ENCODE data around the gene UBR2.

Gene UBR2

GRCh38 chr6:42618105-42618504 is 54.3 kb downstream of the UBR2 start:
- TF ChIP-seq CTCF (IDR thresholded peaks at IDR 0.05; ENCODE audit: low read depth, low read length): no peak
- DNase-seq (ENCODE audit: low read depth in 2 of 2): no peak
- H3K4me3 ChIP-seq (replicated peaks in 1 of 2; ENCODE audit: low read depth in 2 of 2, low read length in 2 of 2): no peak overlapping the region

GRCh38 chr6:42618686-42619085 is 54.9 kb downstream of the UBR2 start:
- no peak overlapping the region for H3K4me3 ChIP-seq (replicated peaks in 1 of 2; ENCODE audit: low read depth in 2 of 2, low read length in 2 of 2)
- TF ChIP-seq CTCF (IDR thresholded peaks at IDR 0.05; ENCODE audit: low read depth, low read length): no peak
- peak; percentile 3 to 36 for DNase-seq (ENCODE audit: low read depth in 2 of 2)

- TF ChIP-seq CTCF (IDR thresholded peaks at IDR 0.05; ENCODE audit: low read depth, low read length): no peak
- H3K4me3 ChIP-seq (replicated peaks in 1 of 2; ENCODE audit: low read depth in 2 of 2, low read length in 2 of 2): no peak overlapping the region
- no peak for DNase-seq (ENCODE audit: low read depth in 2 of 2)
These were observed 56.1 kb downstream of the UBR2 start for GRCh38 chr6:42619963-42620362.

GRCh38 chr6:42624601-42625000 is 60.8 kb downstream of the UBR2 start:
- no peak for DNase-seq (ENCODE audit: low read depth in 2 of 2)
- H3K4me3 ChIP-seq (replicated peaks in 1 of 2; ENCODE audit: low read depth in 2 of 2, low read length in 2 of 2): no peak overlapping the region
- TF ChIP-seq CTCF (IDR thresholded peaks at IDR 0.05; ENCODE audit: low read depth, low read length): no peak

GRCh38 chr6:42627044-42627443 is 63.2 kb downstream of the UBR2 start:
- DNase-seq (ENCODE audit: low read depth in 2 of 2): no peak
- no peak overlapping the region for H3K4me3 ChIP-seq (replicated peaks in 1 of 2; ENCODE audit: low read depth in 2 of 2, low read length in 2 of 2)
- no peak for TF ChIP-seq CTCF (IDR thresholded peaks at IDR 0.05; ENCODE audit: low read depth, low read length)

- TF ChIP-seq CTCF (IDR thresholded peaks at IDR 0.05; ENCODE audit: low read depth, low read length): no peak
- no peak overlapping the region for H3K4me3 ChIP-seq (replicated peaks in 1 of 2; ENCODE audit: low read depth in 2 of 2, low read length in 2 of 2)
- peak; percentile 15 to 21 for DNase-seq (ENCODE audit: low read depth in 2 of 2)
These were observed 63.8 kb downstream of the UBR2 start for GRCh38 chr6:42627674-42628073.

GRCh38 chr6:42628604-42629003 is 64.8 kb downstream of the UBR2 start:
- TF ChIP-seq CTCF (IDR thresholded peaks at IDR 0.05; ENCODE audit: low read depth, low read length): no peak
- no peak for DNase-seq (ENCODE audit: low read depth in 2 of 2)

More at GRCh38 chr6:42628604-42629003, 64.8 kb downstream of the UBR2 start:
- no peak overlapping the region for H3K4me3 ChIP-seq (replicated peaks in 1 of 2; ENCODE audit: low read depth in 2 of 2, low read length in 2 of 2)

Data from cardiac fibroblast (primary cell).